HEK293 (cell line): ENCODE measurements around the gene PRR18.

Experiments
- CTCF ChIA-PET: fragments of 350-600 bp; formaldehyde crosslinking; extraction: SDS; loops from one replicate; lab custom pipeline; 2021; ENCODE audit warnings: antibody characterized with exemption; lab: Yijun Ruan, JAX
- POLR2A ChIA-PET: fragments of 300-600 bp; formaldehyde crosslinking; extraction: SDS; loops from one replicate; lab custom pipeline; 2020; ENCODE audit warnings: antibody characterized with exemption, inconsistent platforms; lab: Yijun Ruan, JAX
- H3K27ac ChIP-seq: fragments of 200-500 bp; sonication (Bioruptor generic); 2 replicates; pipeline ENCODE4 v1.5.1; 2014; ENCODE audit warnings: low read depth, low read length, control low read depth, inconsistent platforms; ENCODE audit errors: extremely low read depth
- H3K36me3 ChIP-seq, 2 experiments: fragments of 200-500 bp in 1 of 2; sonication (Bioruptor generic) in 1 of 2; 1 replicate in 1 of 2; 2 replicates in 1 of 2; pipeline ENCODE4 v1.5.1; 2014 to 2017; ENCODE audit warnings: inconsistent platforms in 2 of 2, low read length in 2 of 2; ENCODE audit not compliant: control insufficient read depth in 2 of 2, insufficient read depth in 1 of 2
- H3K4me1 ChIP-seq: fragments of 200-500 bp; sonication (Bioruptor generic); 2 replicates; pipeline ENCODE4 v1.5.1; 2014; ENCODE audit warnings: mild to moderate bottlenecking, low read length, inconsistent platforms; ENCODE audit not compliant: control insufficient read depth, insufficient read depth
- H3K4me3 ChIP-seq: 2 replicates; pipeline ENCODE4 v1.5.1; 2011; ENCODE audit warnings: low read depth, mild to moderate bottlenecking, control low read depth, low read length, moderate library complexity
- H3K9me3 ChIP-seq: fragments of 200-500 bp; sonication (Bioruptor generic); 2 replicates; pipeline ENCODE4 v1.5.1; 2014; ENCODE audit warnings: low read depth, low read length, inconsistent platforms; ENCODE audit not compliant: control insufficient read depth, insufficient read depth
- KLF9 ChIP-seq: fragments of 450-650 bp; formaldehyde crosslinking; IDR thresholded peaks from 2 replicates; pipeline ENCODE4 v1.5.1; 2016; ENCODE audit warnings: missing biosample characterization, missing genetic modification characterization, low read depth
- MYNN ChIP-seq: fragments of 450-650 bp; formaldehyde crosslinking; IDR thresholded peaks from 2 replicates; pipeline ENCODE4 v1.5.1; 2016; ENCODE audit warnings: missing biosample characterization, missing genetic modification characterization, borderline replicate concordance
- OVOL3 ChIP-seq: fragments of 450-650 bp; formaldehyde crosslinking; IDR thresholded peaks from 2 replicates; pipeline ENCODE4 v1.5.1; 2016; ENCODE audit warnings: missing biosample characterization, missing genetic modification characterization
- YY2 ChIP-seq: fragments of 450-650 bp; formaldehyde crosslinking; IDR thresholded peaks from 2 replicates; pipeline ENCODE4 v1.5.1; 2016; ENCODE audit warnings: missing biosample characterization, missing genetic modification characterization
- ZNF140 ChIP-seq: fragments of 450-650 bp; formaldehyde crosslinking; IDR thresholded peaks from 2 replicates; pipeline ENCODE4 v1.5.1; 2016; ENCODE audit warnings: missing biosample characterization, missing genetic modification characterization
- ZNF266 ChIP-seq: fragments of 450-650 bp; formaldehyde crosslinking; IDR thresholded peaks from 2 replicates; pipeline ENCODE4 v1.5.1; 2016; ENCODE audit warnings: missing biosample characterization, missing genetic modification characterization, low read depth
- ZNF324 ChIP-seq: fragments of 450-650 bp; formaldehyde crosslinking; IDR thresholded peaks from 2 replicates; pipeline ENCODE4 v1.5.1; 2016; ENCODE audit warnings: missing biosample characterization, missing genetic modification characterization
- ZNF555 ChIP-seq: fragments of 450-650 bp; formaldehyde crosslinking; conservative IDR thresholded peaks from 2 replicates; pipeline ENCODE4 v1.5.1; 2017; ENCODE audit warnings: missing biosample characterization, mild to moderate bottlenecking, missing genetic modification characterization, inconsistent platforms
- ZNF600 ChIP-seq: fragments of 450-650 bp; formaldehyde crosslinking; IDR thresholded peaks from 2 replicates; pipeline ENCODE4 v1.5.1; 2016; ENCODE audit warnings: missing biosample characterization, missing genetic modification characterization
- ZNF658 ChIP-seq: fragments of 450-650 bp; formaldehyde crosslinking; IDR thresholded peaks from 2 replicates; pipeline ENCODE4; 2016; ENCODE audit warnings: missing biosample characterization, missing genetic modification characterization
- ZNF664 ChIP-seq: fragments of 450-650 bp; formaldehyde crosslinking; IDR thresholded peaks from 2 replicates; pipeline ENCODE4 v1.5.1; 2016; ENCODE audit warnings: missing biosample characterization, missing genetic modification characterization
- ZNF677 ChIP-seq: fragments of 450-650 bp; IDR thresholded peaks from 2 replicates; pipeline ENCODE4 v1.5.0; 2018; ENCODE audit warnings: missing biosample characterization, mild to moderate bottlenecking, missing genetic modification characterization, moderate library complexity
- TF ChIP-seq, protein P1 (sequence below): fragments of 450-650 bp; formaldehyde crosslinking; IDR thresholded peaks from 2 replicates; pipeline ENCODE4 v1.5.1; 2016; ENCODE audit warnings: missing biosample characterization, missing genetic modification characterization

The PRR18 gene

GRCh38 chr6:166258854-166259276 is 49.3 kb downstream of the PRR18 start:
- Histone ChIP-seq H3K36me3 (no peaks in the 10 kb centered on the region), H3K4me1 (no peaks in the 10 kb centered on the region), H3K27ac (no peak overlapping the region), H3K4me3 (no peak overlapping the region), H3K9me3 (no peaks in the 10 kb centered on the region)
- ChIA-PET CTCF (interaction anchor here (0.5 to 0.8 kb wide), 2 partner anchors 54 to 861 kb away, joined by 3 read pairs; no protein-coding TSS in a partner anchor), POLR2A (no interaction called here)
- no peak for TF ChIP-seq ZNF600
- no peak for TF ChIP-seq ZNF677 (tag by site-specific recombination)
- TF ChIP-seq ZNF324 (tag by site-specific recombination), result no peak

- ChIA-PET POLR2A (interaction anchor here (0.9 kb wide), 1 partner anchor 123 kb away, joined by 3 read pairs; no protein-coding TSS in a partner anchor), CTCF (no interaction called here)
- TF ChIP-seq KLF9 (tag by site-specific recombination) (no peak), ZNF658 (no peak), ZNF266 (tag by site-specific recombination) (no peak), ZNF140 (no peak), OVOL3 (tag by site-specific recombination) (no peak), ZNF555 (no peak), MYNN (tag by site-specific recombination) (no peak), ZNF664 (tag by site-specific recombination) (no peak), YY2 (tag by site-specific recombination) (no peak)
- TF ChIP-seq, protein P1, sequence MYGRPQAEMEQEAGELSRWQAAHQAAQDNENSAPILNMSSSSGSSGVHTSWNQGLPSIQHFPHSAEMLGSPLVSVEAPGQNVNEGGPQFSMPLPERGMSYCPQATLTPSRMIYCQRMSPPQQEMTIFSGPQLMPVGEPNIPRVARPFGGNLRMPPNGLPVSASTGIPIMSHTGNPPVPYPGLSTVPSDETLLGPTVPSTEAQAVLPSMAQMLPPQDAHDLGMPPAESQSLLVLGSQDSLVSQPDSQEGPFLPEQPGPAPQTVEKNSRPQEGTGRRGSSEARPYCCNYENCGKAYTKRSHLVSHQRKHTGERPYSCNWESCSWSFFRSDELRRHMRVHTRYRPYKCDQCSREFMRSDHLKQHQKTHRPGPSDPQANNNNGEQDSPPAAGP (tag by site-specific recombination), result no peak
- no peak overlapping the region for H3K4me3 ChIP-seq
- H3K27ac ChIP-seq, result no peak overlapping the region
- no peaks in the 10 kb centered on the region for H3K9me3 ChIP-seq
- H3K4me1 ChIP-seq, result no peaks in the 10 kb centered on the region
- H3K36me3 ChIP-seq, result no peaks in the 10 kb centered on the region
Measured at GRCh38 chr6:166257911-166258318, 50.3 kb downstream of the PRR18 start.
